ENCODE data around the gene CCDC85C.

CCDC85C gene

GRCh38 chr14:99589651-99590530, 14.1 kb downstream of the CCDC85C start:
- DNase-seq (ENCODE audit: low read depth) = no peak

- no peak for DNase-seq (ENCODE audit: low read depth)
Observed at GRCh38 chr14:99589031-99589441, 15.0 kb downstream of the CCDC85C start.

GRCh38 chr14:99587460-99588278, 16.3 kb downstream of the CCDC85C start:
- no peak for DNase-seq (ENCODE audit: low read depth)

- no peak for DNase-seq (ENCODE audit: low read depth)
Observed at GRCh38 chr14:99586761-99587459, 17.1 kb downstream of the CCDC85C start.

GRCh38 chr14:99586054-99586760, 17.8 kb downstream of the CCDC85C start:
- DNase-seq (ENCODE audit: low read depth) = no peak

- no peak for DNase-seq (ENCODE audit: low read depth)
Observed at GRCh38 chr14:99584823-99585222, 19.2 kb downstream of the CCDC85C start.

GRCh38 chr14:99581938-99582337, 22.1 kb downstream of the CCDC85C start:
- no peak for DNase-seq (ENCODE audit: low read depth)

GRCh38 chr14:99581374-99581773, 22.6 kb downstream of the CCDC85C start:
- no peak for DNase-seq (ENCODE audit: low read depth)

- no peak for DNase-seq (ENCODE audit: low read depth)
Observed at GRCh38 chr14:99579903-99580571, 24.0 kb downstream of the CCDC85C start.

- DNase-seq (ENCODE audit: low read depth) = no peak
Observed at GRCh38 chr14:99579120-99579836, 24.7 kb downstream of the CCDC85C start.

GRCh38 chr14:99578541-99579101, 25.4 kb downstream of the CCDC85C start:
- no peak for DNase-seq (ENCODE audit: low read depth)

GRCh38 chr14:99576761-99577705, 27.0 kb downstream of the CCDC85C start:
- DNase-seq (ENCODE audit: low read depth) = no peak

GRCh38 chr14:99576304-99576703, 27.7 kb downstream of the CCDC85C start:
- DNase-seq (ENCODE audit: low read depth) = no peak

- DNase-seq (ENCODE audit: low read depth) = no peak
Observed at GRCh38 chr14:99575043-99576023, 28.7 kb downstream of the CCDC85C start.

- no peak for DNase-seq (ENCODE audit: low read depth)
Observed at GRCh38 chr14:99574099-99574880, 29.7 kb downstream of the CCDC85C start.

- no peak for DNase-seq (ENCODE audit: low read depth)
Observed at GRCh38 chr14:99573436-99574098, 30.4 kb downstream of the CCDC85C start.

- DNase-seq (ENCODE audit: low read depth) = no peak
Observed at GRCh38 chr14:99573000-99573330, 31.0 kb downstream of the CCDC85C start.

All from activated T-helper 9 cell treated with anti-CD3 and anti-CD28 coated beads, Interleukin-2, amount 50 U/mL, for 16 hours (primary cell).